ENCODE results near the gene SYT14. TPM values are rescaled to one million over a fixed set of nuclear protein-coding genes. Genes with fewer than 3 reads are reported as not detected.
"Not testable (repeated sequence)": the region's sequence is repeated elsewhere in the genome, so short reads cannot be mapped to it uniquely, and the experiment has no call there.

The SYT14 gene
- polyA plus RNA-seq, 1 experiment = 1.5 TPM

DNA sequence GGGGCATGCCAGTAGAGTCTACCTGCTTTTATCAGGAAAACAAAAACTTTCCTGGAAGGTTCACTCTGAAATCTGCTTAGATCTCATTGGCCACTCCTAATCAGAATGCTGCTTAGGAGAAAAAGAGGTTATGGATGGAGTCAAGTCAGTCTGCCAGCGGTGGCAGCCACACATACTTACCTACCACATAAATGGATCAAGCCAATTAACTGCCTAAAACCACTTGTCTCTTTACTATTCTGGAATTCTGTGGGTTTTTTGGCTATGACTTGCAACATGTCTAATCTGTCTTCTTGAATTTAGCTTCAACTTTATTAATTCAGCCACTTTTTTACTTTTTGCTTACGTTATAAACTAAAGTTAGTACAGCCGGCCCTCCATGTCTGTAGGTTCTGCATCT is 154.3 kb downstream of the SYT14 start:
- ChIA-PET POLR2A (no interaction called here), CTCF (no interaction called here)
- Histone ChIP-seq H3K4me3 (ENCODE audit: low read depth, low read length) (no peak overlapping the region), H3K27me3 (ENCODE audit: control insufficient read depth, insufficient read depth, low read length) (no peaks in the 10 kb centered on the region), H3K36me3 (ENCODE audit: control insufficient read depth, insufficient read depth, low read length) (no peaks in the 10 kb centered on the region)
- TF ChIP-seq, protein P1, sequence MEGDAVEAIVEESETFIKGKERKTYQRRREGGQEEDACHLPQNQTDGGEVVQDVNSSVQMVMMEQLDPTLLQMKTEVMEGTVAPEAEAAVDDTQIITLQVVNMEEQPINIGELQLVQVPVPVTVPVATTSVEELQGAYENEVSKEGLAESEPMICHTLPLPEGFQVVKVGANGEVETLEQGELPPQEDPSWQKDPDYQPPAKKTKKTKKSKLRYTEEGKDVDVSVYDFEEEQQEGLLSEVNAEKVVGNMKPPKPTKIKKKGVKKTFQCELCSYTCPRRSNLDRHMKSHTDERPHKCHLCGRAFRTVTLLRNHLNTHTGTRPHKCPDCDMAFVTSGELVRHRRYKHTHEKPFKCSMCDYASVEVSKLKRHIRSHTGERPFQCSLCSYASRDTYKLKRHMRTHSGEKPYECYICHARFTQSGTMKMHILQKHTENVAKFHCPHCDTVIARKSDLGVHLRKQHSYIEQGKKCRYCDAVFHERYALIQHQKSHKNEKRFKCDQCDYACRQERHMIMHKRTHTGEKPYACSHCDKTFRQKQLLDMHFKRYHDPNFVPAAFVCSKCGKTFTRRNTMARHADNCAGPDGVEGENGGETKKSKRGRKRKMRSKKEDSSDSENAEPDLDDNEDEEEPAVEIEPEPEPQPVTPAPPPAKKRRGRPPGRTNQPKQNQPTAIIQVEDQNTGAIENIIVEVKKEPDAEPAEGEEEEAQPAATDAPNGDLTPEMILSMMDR (IDR thresholded peaks at IDR 0.05; ENCODE audit: insufficient read depth, low read depth, low read length) = no peak
- DNase-seq (ENCODE audit: low read depth) = no peak

DNA sequence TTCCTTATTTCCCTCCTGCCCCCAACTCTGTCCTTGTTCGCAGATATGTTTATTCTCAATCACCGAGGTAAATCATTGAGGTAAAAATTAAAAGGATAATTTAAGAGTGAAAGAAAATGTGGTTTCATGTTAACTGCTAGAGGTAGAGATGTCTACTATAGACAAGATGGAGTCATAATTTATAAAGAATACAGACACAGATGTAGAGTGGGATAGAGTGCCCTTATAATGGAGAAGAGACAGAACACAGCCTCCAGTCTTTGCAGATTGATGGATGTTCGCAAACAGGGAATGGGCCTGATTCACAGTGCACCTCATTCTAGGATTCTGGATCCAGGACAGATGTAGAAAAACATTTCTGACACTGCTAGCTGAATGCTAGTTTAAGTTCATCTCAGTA is 155.4 kb downstream of the SYT14 start:
- no peak for DNase-seq (ENCODE audit: low read depth)
- POLR2A ChIA-PET = no interaction called here
- CTCF ChIA-PET = no interaction called here

DNA sequence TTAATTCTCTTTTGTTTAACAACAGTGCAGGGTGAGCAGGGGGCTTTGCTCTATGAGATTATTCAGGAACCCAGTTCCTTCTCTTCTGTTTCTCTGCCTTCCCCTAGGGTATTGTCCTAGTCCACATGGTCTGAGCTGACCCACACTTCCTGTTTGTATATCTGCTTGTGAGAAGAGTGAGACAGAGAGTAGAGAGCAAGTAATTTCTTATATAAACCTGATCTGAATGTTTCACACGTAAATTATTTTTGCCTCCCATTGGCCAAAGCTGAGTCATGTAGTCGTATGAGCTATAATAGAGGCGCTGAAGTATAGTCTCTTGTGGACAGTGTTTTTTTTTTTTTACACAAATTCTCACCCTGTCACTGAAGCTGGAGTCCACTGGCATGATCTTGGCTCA is 160.3 kb downstream of the SYT14 start:
- Histone ChIP-seq H3K36me3 (ENCODE audit: control insufficient read depth, insufficient read depth, low read length) (no peaks in the 10 kb centered on the region), H3K4me3 (ENCODE audit: low read depth, low read length) (no peak overlapping the region), H3K27me3 (ENCODE audit: control insufficient read depth, insufficient read depth, low read length) (no peaks in the 10 kb centered on the region)
- TF ChIP-seq, protein P1 (IDR thresholded peaks at IDR 0.05; ENCODE audit: insufficient read depth, low read depth, low read length) = no peak
- POLR2A ChIA-PET = no interaction called here
- CTCF ChIA-PET = no interaction called here
- no peak for DNase-seq (ENCODE audit: low read depth)

More for the DNA sequence above, 155.4 kb downstream of the SYT14 start:
- TF ChIP-seq, protein P1 (IDR thresholded peaks at IDR 0.05; ENCODE audit: insufficient read depth, low read depth, low read length) = no peak
- Histone ChIP-seq H3K27me3 (ENCODE audit: control insufficient read depth, insufficient read depth, low read length) (no peaks in the 10 kb centered on the region), H3K4me3 (ENCODE audit: low read depth, low read length) (no peak overlapping the region), H3K36me3 (ENCODE audit: control insufficient read depth, insufficient read depth, low read length) (no peaks in the 10 kb centered on the region)

DNA sequence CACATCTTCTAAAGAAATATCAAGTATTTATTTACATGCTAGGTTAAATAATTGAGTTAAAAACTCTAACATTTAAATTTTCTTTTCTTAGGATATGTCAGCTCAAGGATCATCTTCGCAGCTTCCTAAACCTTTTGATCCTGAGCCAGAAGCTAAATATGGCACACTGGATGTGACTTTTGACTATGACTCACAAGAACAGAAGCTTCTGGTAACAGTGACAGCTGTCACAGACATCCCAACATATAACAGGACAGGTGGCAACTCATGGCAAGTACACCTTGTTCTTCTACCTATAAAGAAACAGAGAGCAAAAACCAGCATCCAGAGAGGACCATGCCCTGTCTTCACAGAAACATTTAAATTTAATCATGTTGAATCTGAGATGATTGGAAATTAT is 161.9 kb downstream of the SYT14 start:
- Histone ChIP-seq H3K36me3 (ENCODE audit: control insufficient read depth, insufficient read depth, low read length) (no peaks in the 10 kb centered on the region), H3K27me3 (ENCODE audit: control insufficient read depth, insufficient read depth, low read length) (no peaks in the 10 kb centered on the region), H3K4me3 (ENCODE audit: low read depth, low read length) (no peak overlapping the region)
- DNase-seq (ENCODE audit: low read depth) = no peak
- ChIA-PET CTCF (no interaction called here), POLR2A (no interaction called here)
- TF ChIP-seq, protein P1 (IDR thresholded peaks at IDR 0.05; ENCODE audit: insufficient read depth, low read depth, low read length) = no peak

DNA sequence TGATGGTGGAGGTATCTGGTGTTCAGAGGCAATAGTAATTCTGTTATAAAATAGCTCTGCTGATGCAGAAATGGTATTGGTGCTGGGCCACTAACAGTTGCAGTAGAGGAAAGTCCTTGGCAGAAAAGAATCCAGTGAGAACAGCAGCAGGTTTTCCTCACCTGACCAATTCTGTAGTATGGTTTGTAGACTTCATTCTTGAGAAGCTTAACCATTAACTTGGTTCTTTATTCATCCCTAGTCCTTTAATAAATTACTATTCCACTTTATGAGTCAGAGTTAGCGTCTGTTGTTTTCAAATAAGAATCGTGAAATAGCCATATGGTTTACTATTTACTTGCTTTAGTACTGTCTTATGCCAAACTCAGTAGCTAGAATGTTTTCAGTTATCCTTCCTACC is 166.1 kb downstream of the SYT14 start:
- TF ChIP-seq, protein P1 (IDR thresholded peaks at IDR 0.05; ENCODE audit: insufficient read depth, low read depth, low read length) = no peak
- ChIA-PET CTCF (interaction anchor here (0.6 kb wide), 1 partner anchor 272 kb away, joined by 6 read pairs; no protein-coding TSS in a partner anchor), POLR2A (no interaction called here)
- Histone ChIP-seq H3K36me3 (ENCODE audit: control insufficient read depth, insufficient read depth, low read length) (no peaks in the 10 kb centered on the region), H3K4me3 (ENCODE audit: low read depth, low read length) (no peak overlapping the region), H3K27me3 (ENCODE audit: control insufficient read depth, insufficient read depth, low read length) (no peaks in the 10 kb centered on the region)
- DNase-seq (ENCODE audit: low read depth) = no peak

DNA sequence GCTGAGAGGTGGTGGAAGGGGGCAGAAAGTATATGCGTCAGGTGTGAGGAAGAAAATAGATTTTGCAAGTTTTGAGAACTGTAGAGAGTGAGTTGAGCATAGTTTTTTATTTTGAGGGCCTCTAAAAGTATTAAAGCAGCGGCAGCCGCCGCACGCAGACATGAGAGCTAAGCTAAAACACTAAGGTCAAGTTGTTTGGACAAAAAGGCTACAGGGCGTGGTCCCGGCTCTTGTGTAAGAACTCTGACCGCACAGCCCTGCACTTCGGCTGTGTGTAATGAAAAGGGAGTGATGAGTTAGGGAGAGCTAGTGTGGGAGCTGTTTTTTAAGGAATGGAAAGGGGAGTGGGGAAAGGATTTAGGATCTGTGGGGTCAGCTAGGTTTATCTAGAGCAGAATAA is 174.9 kb downstream of the SYT14 start:
- POLR2A ChIA-PET; H3K36me3 ChIP-seq (ENCODE audit: control insufficient read depth, insufficient read depth, low read length); H3K4me3 ChIP-seq (ENCODE audit: low read depth, low read length); H3K27me3 ChIP-seq (ENCODE audit: control insufficient read depth, insufficient read depth, low read length); DNase-seq (ENCODE audit: low read depth); CTCF ChIA-PET: not testable (repeated sequence)
